GM04504 (cell line): ENCODE measurements around the gene JUP.
"Not testable (repeated sequence)": the region's sequence is repeated elsewhere in the genome, so short reads cannot be mapped to it uniquely, and the experiment has no call there.

ENCODE experiments used
- DNase-seq: peaks from one replicate; pipeline ENCODE4 v3.0.0-alpha.2; 2012; ENCODE audit warnings: low read depth

The JUP gene

DNA sequence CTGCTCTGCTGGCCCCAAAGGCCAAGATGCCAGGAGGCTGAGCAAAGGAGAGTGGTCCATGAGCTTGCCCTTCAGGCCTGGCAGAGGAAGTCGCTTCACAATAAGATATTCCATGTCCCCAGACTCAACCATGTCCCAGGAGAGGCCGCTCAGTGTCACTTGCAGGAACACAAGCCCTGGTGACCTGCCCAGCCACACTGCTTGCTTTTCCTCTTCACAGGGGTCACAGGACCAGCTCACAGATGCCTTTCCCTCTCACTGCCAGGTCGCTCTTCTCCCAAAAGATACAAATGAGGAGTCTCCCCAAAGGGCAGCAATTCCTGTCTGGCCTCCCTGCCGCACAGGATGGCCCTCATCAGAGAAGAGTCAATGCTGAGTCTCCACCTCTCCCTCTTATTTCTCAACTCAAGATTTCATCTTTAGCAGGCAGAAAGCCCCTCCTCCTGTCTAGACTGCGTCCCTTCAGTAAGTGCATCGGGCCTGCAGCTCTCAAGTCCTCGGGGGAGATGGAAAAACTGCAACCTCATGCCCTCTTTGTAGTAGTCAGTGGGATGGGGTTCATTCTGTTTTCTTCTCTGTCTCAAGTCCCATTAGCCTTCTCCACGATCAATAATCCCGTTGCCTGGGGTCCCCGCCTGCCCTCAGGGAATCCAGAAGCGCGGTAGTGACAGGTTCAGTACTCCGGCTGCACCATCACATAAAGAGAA is 5.0 kb downstream of the JUP start:
- no peak for DNase-seq

GRCh38 chr17:41779954-41780353 is 6.6 kb downstream of the JUP start:
- DNase-seq: no peak

DNA sequence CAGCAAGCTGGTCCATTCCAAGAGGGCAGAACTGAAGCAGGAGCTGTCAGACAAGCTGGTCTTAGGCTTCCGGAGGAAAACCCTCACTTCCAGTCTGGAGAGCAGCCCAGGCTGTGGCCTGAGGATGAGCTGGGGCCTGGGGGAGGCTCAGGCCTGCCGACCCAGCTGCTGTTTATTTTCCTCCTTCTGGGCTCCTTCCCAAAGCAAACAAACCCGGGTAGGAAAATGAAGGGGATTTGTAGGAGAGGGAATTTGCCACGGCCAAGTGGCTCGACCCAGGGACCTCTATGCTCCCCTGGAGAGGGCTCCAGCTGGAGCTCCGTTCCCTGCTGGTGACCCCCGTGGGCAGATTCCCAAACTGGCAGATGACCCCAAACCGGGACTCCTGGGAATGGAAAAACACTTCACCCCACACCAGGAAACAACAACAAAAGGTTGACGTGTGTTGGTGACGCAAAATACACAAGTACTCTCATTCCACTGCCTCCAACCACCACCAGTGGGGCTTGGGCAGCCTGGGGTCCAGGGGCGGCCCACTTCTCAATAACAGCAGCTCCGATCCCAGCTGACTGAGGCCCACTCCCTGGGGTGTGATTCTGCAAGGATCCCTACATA is 8.8 kb downstream of the JUP start:
- peak; percentile 50 for DNase-seq

- DNase-seq: no peak
These were observed 9.3 kb downstream of the JUP start for GRCh38 chr17:41777157-41777573.

DNA sequence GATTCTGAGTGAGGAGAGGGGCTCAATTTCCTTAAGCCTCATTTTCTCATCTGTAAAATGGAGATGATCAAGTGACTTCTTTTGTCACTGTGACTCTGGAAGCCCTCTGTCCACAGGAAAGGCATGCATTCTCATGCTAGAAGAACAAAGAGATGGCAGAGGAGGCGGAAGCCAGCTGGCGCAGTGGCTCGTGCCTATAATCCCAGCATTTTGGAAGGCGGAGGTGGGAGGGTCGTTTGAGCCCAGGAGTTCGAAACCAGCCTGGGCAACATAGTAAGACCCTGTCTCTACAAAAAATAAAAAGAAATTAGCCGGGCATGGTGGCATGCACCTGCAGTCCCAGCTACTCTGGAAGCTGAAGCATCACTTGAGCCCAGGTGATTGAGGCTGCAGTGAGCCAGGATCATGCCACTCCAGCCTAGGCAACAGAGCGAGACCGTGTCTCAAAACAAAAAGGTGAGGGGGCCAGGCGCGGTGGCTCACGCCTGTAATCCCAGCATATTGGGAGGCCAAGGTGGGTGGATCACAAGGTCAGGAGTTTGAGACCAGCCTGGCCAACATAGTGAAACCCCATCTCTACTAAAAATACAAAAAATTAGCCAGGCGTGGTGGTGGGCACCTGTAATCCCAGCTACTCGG is 10.1 kb downstream of the JUP start:
- not testable (repeated sequence) for DNase-seq

GRCh38 chr17:41775394-41776226 is 10.9 kb downstream of the JUP start:
- no peak for DNase-seq

DNA sequence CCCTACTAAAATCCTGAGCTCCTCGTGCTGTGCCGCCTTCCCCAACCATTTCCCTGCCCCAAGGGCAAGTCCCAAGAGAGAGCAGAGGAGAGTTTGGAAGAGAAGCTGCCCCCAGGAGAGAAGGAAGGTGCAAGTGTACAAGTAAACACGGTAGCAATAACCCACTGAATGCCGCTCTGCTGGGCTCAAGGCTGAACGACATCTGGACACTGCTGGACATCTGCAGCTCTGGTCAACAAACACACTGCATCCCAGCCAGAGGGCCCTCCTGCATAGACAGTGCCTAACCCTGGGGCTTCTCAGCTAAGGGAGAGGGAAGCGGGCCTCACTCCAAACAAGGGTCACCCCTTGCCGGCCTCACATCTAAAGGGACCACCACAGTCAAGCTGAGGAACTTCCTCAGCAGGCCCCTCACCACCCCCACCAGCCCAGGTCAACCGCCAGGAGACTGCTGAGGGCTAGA is 12.7 kb downstream of the JUP start:
- DNase-seq: no peak

DNA sequence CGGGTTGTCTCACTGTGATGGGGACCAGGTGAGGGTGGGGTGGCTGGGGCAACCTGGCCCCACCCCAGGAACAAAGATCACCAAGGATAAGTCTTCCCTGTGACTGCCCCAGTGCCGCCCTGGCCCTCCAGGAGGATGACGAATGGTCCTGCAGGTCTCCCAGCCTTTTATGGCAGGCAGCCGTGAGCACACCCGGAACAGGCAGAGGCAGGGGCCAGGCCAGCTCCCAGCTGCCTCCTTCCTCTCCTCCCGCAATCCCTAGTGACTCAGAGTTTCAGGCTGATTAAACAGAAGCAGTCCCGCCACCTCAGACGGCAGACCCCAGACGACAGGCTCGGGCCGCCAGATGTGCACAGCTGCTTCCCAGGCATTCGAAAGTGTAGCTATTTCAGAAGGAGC is 13.3 kb downstream of the JUP start:
- DNase-seq: peak; percentile 38

DNA sequence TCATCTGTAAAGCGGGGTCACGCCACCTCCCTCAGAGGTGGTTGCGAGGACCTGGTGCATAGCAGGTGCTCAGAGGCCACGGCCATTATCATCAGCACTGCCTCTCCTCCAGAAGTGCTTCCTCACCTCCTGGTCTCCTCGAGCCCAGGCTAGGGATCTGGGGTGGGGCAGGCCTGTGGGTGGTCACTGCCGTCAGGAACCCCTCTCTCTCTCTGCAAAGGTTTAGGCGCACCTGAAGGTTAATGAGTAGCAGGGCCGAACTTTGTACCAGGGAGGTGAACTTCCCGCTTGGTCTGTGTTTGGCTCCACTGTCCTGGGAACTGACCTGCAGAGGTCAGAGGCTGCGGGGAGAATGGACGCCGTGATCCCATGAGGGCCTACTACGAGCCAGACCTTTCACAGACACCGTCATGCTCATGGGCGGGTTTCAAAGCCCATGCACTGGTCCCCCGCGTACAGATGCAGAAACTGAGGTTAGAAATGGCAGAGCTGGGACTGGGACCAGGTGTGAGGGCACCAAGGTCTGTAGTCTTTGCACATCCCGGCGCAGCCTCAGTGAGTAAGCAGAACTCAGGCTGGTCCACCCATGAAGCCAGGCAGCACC is 13.8 kb downstream of the JUP start:
- DNase-seq: no peak

GRCh38 chr17:41772218-41772585 is 14.3 kb downstream of the JUP start:
- DNase-seq: no peak

GRCh38 chr17:41771389-41772206 is 14.9 kb downstream of the JUP start:
- DNase-seq: no peak

- DNase-seq: no peak
These were observed 16.5 kb downstream of the JUP start for GRCh38 chr17:41769985-41770384.

DNA sequence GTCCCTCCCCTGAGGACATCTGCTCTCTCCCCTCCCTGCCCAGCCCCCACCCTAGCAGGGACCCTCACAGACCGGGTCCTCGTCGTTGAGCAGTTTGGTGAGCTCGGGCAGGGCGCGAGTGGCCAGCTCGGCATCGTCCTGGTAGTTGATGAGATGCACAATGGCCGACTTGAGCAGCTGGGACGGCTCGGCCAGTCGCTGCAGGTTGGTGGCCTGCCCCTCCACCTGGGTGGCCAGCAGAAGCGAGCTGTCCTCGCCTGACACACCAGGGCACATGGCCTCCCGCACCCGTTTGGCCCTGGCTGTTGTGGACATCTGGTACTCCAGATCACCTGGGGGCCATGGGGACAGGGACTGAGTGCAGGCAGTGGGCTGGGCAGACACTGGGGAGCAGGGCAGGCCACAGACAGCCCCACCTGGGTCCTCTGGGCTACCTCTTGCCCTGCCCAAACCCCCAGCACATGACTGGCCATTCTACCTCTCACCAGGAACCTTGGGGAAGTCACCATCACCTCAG is 17.1 kb downstream of the JUP start:
- DNase-seq: no peak

GRCh38 chr17:41768682-41769288 is 17.7 kb downstream of the JUP start:
- DNase-seq: no peak

GRCh38 chr17:41767324-41768042 is 19.0 kb downstream of the JUP start:
- DNase-seq: no peak

- no peak for DNase-seq
These were observed 20.4 kb downstream of the JUP start for GRCh38 chr17:41766135-41766534.

DNA sequence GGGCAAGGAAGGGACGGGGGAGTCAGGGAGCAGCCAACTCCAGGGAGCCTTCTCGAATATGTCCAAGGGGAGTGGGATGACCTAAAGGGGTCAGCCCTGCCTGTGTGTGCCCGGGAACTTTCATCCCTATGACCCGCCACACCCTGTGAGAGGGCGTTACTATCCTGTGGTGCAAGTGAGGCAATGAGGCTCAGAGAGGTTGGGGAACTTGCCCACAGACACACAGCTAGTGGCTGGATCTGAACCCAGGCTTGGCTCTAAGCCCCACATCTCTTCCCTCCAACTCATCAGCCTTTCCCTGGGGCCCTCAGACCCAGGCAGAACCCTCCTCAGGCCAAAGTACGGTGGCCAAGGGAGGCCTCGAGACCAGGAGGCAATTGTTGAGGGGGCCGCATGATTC is 23.2 kb downstream of the JUP start:
- DNase-seq: no peak

- no peak for DNase-seq
These were observed 23.7 kb downstream of the JUP start for GRCh38 chr17:41762841-41763240.

DNA sequence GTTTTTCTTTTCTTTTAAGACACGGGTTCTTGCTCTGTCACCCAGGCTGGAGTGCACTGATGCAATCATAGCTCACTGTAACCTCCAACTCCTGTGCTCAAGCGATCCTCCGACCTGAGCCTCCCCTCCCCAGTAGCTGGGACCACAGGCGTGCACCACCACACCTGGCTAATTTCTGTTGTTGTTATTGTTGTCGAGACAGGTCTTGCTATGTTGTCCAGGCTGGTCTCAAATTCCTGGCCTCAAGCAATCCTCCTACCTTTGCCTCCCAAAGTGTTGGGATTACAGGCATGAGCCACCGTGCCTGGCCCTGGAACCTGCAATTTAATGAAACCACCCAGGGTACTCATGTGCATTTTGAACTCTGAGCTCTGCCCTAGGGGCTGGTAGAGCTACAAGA is 24.1 kb downstream of the JUP start:
- DNase-seq: no peak

DNA sequence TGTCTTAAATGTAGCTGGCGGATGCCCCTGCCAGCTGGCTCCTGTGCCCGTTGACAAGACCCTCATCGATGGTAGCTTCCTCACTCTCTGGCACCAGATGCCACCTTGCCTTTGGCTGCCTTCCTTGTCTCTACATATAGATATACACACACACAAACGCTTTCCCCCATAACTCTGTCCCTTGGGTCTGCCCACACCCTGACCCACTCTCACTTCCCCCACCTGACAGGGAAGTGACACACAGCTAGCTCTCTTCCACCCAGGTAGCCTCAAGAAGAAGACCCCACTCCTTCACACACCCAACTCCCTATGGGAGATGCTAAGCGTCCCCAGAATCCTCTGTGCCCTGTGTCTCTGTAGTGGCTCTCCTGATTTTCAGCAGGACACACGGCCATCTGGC is 25.6 kb downstream of the JUP start:
- DNase-seq: no peak
